K562 (cell line): Measurements from ENCODE around the gene OR6K3. TPM values are rescaled to one million over a fixed set of nuclear protein-coding genes. Genes with fewer than 3 reads are reported as not detected.

Experiments used
- ATAC-seq: fragments of 200-7000 bp; cut with Tn5 transposase; 3 replicates; pipeline ENCODE4 v1.9.1; 2020; ENCODE audit warnings: moderate library complexity
- BruUV-seq: library from RNA; stranded (reverse); fragments of 400-500 nt; replicated peaks from 2 replicates; lab custom pipeline; 2021; lab: Mats Ljungman, UMichigan
- CTCF ChIA-PET: fragments of 300-600 bp; formaldehyde crosslinking; extraction: SDS; loops from one replicate; lab custom pipeline; 2021; ENCODE audit warnings: low intra/inter-chr PET ratio; lab: Yijun Ruan, JAX
- POLR2A ChIA-PET: fragments of 300-600, 350-650 bp; sonication (Branson Sonifier 250); formaldehyde crosslinking; extraction: SDS; loops from one replicate; lab custom pipeline; 2021; ENCODE audit warnings: antibody characterized with exemption, inconsistent platforms; lab: Yijun Ruan, JAX
- DNase-seq, 4 experiments: peaks; one replicate each; pipeline versions ENCODE4 v3.0.0 to v3.0.0-alpha.2; 2011 to 2018; ENCODE audit warnings: low spot score in 3 of 4, mixed read lengths in 3 of 4; ENCODE audit errors: extremely low read depth in 1 of 4
- FAIRE-seq: peaks from 2 replicates; lab custom pipeline; 2011; peaks lifted over from hg19 to GRCh38; lab: Jason Lieb, UNC
- H2AFZ ChIP-seq: 2 replicates; pipeline ENCODE4 v1.6.0; 2011; ENCODE audit warnings: low read depth, low read length, control low read depth, inconsistent platforms
- H3K27ac ChIP-seq: fragments of 200-600 bp; 3 replicates; pipeline ENCODE4 v1.8.0; 2011; ENCODE audit warnings: low read depth, mild to moderate bottlenecking, control low read depth, inconsistent platforms, low read length, moderate library complexity, mixed read lengths; ENCODE audit errors: extremely low read depth
- H3K27me3 ChIP-seq, 2 experiments: fragments of 300-600 bp in 1 of 2; 2 replicates in 1 of 2; 3 replicates in 1 of 2; pipeline versions ENCODE4 v1.6.0 to v1.8.0; 2011; ENCODE audit warnings: inconsistent platforms in 2 of 2, low read length in 2 of 2, mild to moderate bottlenecking in 1 of 2, mixed read lengths in 1 of 2, moderate library complexity in 1 of 2; ENCODE audit not compliant: control insufficient read depth in 2 of 2, insufficient read depth in 2 of 2
- H3K36me3 ChIP-seq: fragments of 300-600 bp; 3 replicates; pipeline ENCODE4 v1.8.0; 2011; ENCODE audit warnings: mild to moderate bottlenecking, low read length, inconsistent platforms; ENCODE audit not compliant: control insufficient read depth, insufficient read depth
- H3K4me1 ChIP-seq, 2 experiments: fragments of 200-600 bp in 1 of 2; replicated peaks in 1 of 2; 2 replicates in 1 of 2; 3 replicates in 1 of 2; pipeline versions ENCODE4 v1.5.1 to v1.8.0; 2011; ENCODE audit warnings: inconsistent platforms in 2 of 2, low read length in 2 of 2, mild to moderate bottlenecking in 1 of 2, mixed read lengths in 1 of 2, moderate library complexity in 1 of 2; ENCODE audit not compliant: control insufficient read depth in 2 of 2, insufficient read depth in 2 of 2
- H3K4me2 ChIP-seq: 2 replicates; pipeline ENCODE4 v1.6.1; 2011; ENCODE audit warnings: low read length, control low read depth, inconsistent platforms, mixed read lengths; ENCODE audit not compliant: insufficient read depth
- H3K4me3 ChIP-seq: fragments of 200-600 bp; sonication (generic), shearing (Covaris generic); 2 replicates; pipeline ENCODE4 v1.5.1; 2016; ENCODE audit warnings: control low read depth, inconsistent platforms
- H3K79me2 ChIP-seq: fragments of 200-600 bp; 3 replicates; pipeline ENCODE4 v1.8.0; 2011; ENCODE audit warnings: low read length, inconsistent platforms; ENCODE audit not compliant: control insufficient read depth, insufficient read depth
- H3K9ac ChIP-seq, 2 experiments: 2 replicates each; pipeline versions ENCODE4 v1.6.0 to v1.6.1; 2011; ENCODE audit warnings: low read depth in 2 of 2, low read length in 2 of 2, control low read depth in 1 of 2, inconsistent platforms in 1 of 2, mild to moderate bottlenecking in 1 of 2, mixed read lengths in 1 of 2; ENCODE audit not compliant: insufficient read depth in 1 of 2
- H3K9me1 ChIP-seq: one replicate; pipeline ENCODE4 v1.6.0; 2011; ENCODE audit warnings: inconsistent platforms, mild to moderate bottlenecking, low read length, moderate library complexity; ENCODE audit not compliant: control insufficient read depth, insufficient read depth
- H3K9me3 ChIP-seq: replicated peaks from 2 replicates; pipeline ENCODE4 v1.5.1; 2011; ENCODE audit warnings: low read depth, low read length, inconsistent platforms; ENCODE audit not compliant: control insufficient read depth, insufficient read depth
- H4K20me1 ChIP-seq: replicated peaks from 2 replicates; pipeline ENCODE4 v1.6.1; 2011; ENCODE audit warnings: low read length, inconsistent platforms, mixed read lengths; ENCODE audit not compliant: control insufficient read depth, insufficient read depth
- CHD4 ChIP-seq: fragments of 200-600 bp; sonication (generic); IDR thresholded peaks from 3 replicates; pipeline ENCODE4 v1.6.1; 2012; ENCODE audit warnings: low read depth, mild to moderate bottlenecking, mixed read lengths, low read length, inconsistent platforms; ENCODE audit not compliant: insufficient read depth, insufficient replicate concordance, poor library complexity, severe bottlenecking
- KLF16 ChIP-seq: IDR thresholded peaks from 2 replicates; pipeline ENCODE4 v1.6.1; 2016; ENCODE audit warnings: antibody characterized with exemption
- ZNF124 ChIP-seq: sonication (generic); formaldehyde crosslinking; IDR thresholded peaks from 2 replicates; pipeline ENCODE4 v1.8.1; 2022; ENCODE audit warnings: missing genetic modification reagents
- WGBS: fragments of 100-300 bp; shearing (Covaris generic); methylation state at CpG from one replicate; pipeline ENCODE4 v1.1.6; 2016; ENCODE audit warnings: low coverage, mixed read lengths; ENCODE audit not compliant: insufficient coverage; ENCODE audit errors: missing lambda C conversion rate; 5-methylcytosine and 5-hydroxymethylcytosine counted together
- in situ Hi-C: fragments of 300-500 bp; cut with MboI; formaldehyde crosslinking; loops from 4 replicates; pipeline ENCODE4 v1.15.0; 2018; ENCODE audit warnings: inconsistent platforms, mixed read lengths
- intact Hi-C: fragments of 100-400 bp; cut with micrococcal nuclease; formaldehyde crosslinking; loops from 2 replicates; pipeline ENCODE4 v1.14.2; 2022
- polyA plus RNA-seq, 8 experiments: library from polyadenylated mRNA; depleted of rRNA in 4 of 8; stranded (reverse) in 5 of 8; unstranded in 3 of 8; fragments of >200 nt; fragmentation: Nextera tagmentation in 2 of 8; fragmentation: Illumina TruSeq in 1 of 8; extraction: Ambion mirVana in 2 of 8; extraction: Trizol in 1 of 8; gene quantifications; 2 replicates each; pipeline versions ENCODE4 v1.2.1 to v1.2.3, GENCODE V29; 2011 to 2014; ENCODE audit warnings: inconsistent platforms in 1 of 8, missing spikeins in 1 of 8
- total RNA-seq, 7 experiments: library from RNA; depleted of rRNA in 6 of 7; stranded (reverse); fragments of >200 nt in 6 of 7; fragmentation: Illumina TruSeq in 2 of 7; extraction: Trizol in 2 of 7; gene quantifications; 2 replicates each; pipeline versions ENCODE4 v1.2.1 to v1.2.3, GENCODE V29; 2011 to 2021; ENCODE audit warnings: low replicate concordance in 1 of 7
- TF ChIP-seq, protein P1 (sequence below): fragments of 250-450 bp; sonication (Bioruptor Pico); IDR thresholded peaks from 2 replicates; pipeline ENCODE4 v1.5.0; 2021; ENCODE audit warnings: mild to moderate bottlenecking, moderate library complexity
- TF ChIP-seq, protein P2 (sequence below): fragments of 200-800 bp; sonication (Bioruptor generic); IDR thresholded peaks from 2 replicates; pipeline ENCODE4 v1.6.1; 2017; ENCODE audit warnings: missing genetic modification characterization, missing compliant biosample characterization
- TF ChIP-seq, protein P3 (sequence below): sonication (generic); formaldehyde crosslinking; IDR thresholded peaks from 2 replicates; pipeline ENCODE4 v1.5.0; 2020; ENCODE audit warnings: missing genetic modification reagents

OR6K3 gene
- total and polyA plus RNA-seq, 9 of the 15 experiments (the other 6 are each of a cell fraction or from before 2014, with no cell fraction given) = not detected

DNA sequence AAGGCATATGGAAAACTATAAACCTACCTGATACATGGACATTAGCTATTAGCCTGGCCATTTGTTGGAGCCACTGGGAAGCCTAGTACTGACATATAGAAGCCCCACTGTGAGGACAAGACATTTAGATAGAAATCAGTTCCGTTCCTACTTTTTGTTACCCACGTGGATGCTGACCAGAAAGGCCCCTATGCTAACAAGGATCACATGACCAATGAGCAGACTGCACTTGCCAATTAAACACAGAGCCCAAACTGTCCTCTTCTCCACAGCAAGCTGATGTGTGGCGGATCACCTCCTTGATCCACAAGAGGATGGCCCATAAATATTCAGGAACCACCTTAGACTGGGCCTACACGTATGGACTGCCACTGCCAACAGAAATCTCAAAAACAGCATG, 11.2 kb upstream of the OR6K3 start (continued):
- TF ChIP-seq, protein P1, sequence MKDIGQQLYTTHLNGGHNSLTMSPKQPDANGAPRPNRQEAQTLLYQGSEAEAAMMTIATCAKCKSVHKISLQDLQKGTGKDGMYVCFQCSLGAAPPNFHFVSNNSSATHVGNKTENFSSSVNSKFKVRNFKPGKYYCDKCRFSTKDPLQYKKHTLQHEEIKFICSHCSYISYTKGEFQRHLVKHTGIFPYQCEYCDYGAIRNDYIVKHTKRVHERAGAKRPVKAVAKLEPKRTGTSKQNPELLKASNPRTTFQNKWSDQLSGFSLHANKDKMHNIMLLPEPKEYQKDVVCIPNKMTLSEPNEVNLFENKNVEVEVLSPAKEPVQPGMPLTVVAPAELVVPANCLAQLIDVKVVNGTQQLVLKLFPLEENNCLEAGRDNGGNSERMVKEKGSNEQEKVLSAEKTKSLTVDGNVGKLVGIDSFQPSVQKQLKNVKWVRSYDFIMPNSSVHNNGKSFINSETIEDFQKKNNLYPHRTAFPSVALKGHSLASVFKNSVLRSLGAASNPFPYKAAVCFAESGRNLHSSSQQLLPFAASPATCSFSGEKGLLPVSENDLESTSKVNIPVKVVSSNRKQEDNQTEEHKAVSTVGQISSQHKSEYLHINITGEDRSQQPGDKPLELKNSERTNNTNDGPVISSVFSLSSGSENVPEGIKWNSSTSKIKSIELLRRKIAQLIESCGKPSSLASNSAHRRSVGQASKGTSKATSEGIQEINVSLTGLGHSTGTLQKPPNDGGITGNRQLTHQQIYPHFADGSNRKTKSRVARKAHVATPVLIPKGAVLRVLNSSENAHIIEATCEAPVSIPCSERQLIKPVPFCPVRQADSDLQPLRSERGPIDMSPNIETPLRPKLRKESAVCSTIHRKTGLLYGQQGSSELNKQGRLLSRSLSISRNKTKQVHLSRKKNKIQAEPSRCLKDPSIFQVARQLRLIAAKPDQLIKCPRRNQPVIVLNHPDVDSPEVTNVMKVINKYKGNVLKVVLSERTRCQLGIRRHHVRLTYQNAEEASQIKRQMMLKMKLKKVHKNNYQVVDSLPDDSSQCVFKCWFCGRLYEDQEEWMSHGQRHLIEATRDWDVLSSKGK = no peak
- TF ChIP-seq KLF16 (no peak), ZNF124 (CRISPR knock-in tag) (no peak)
- TF ChIP-seq, all 486 proteins: peak for 9

DNA sequence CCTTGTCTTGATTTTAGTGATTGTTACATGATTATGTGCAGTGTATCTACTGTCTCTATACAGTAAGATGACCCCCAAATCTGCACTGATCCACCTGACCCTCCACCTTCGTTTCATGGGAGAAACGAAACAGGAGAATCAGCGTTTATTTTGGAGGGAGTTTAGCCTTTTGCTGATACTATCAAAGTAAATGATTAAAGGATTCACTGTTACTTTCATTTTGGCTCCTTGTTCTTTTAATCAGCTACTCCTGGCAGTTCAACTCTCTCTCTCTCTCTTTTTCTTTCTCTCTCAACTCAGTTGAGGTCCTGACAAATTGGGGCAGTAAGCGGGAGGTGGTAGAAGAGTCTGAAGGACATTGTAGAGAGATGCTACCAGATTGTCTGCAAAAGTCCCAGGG, 9.9 kb upstream of the OR6K3 start:
- FAIRE-seq = no peak

More for the DNA sequence above, 9.9 kb upstream of the OR6K3 start:
- H2AFZ ChIP-seq = peak overlapping the region; percentile 42
- POLR2A ChIA-PET = interaction anchor here (0.5 to 1.5 kb wide), 3 partner anchors 9 to 228 kb away, joined by 3 to 6 read pairs (median 4); partner anchors contain the start of gene OR6K3
- in situ Hi-C loops (no loop called here), intact Hi-C loops (no loop called here)
- DNase-seq (no peak), ATAC-seq (no peak)
- no peak for TF ChIP-seq CHD4
- TF ChIP-seq, protein P2, sequence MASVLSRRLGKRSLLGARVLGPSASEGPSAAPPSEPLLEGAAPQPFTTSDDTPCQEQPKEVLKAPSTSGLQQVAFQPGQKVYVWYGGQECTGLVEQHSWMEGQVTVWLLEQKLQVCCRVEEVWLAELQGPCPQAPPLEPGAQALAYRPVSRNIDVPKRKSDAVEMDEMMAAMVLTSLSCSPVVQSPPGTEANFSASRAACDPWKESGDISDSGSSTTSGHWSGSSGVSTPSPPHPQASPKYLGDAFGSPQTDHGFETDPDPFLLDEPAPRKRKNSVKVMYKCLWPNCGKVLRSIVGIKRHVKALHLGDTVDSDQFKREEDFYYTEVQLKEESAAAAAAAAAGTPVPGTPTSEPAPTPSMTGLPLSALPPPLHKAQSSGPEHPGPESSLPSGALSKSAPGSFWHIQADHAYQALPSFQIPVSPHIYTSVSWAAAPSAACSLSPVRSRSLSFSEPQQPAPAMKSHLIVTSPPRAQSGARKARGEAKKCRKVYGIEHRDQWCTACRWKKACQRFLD (CRISPR knock-in tag) = no peak
- TF ChIP-seq, protein P3, sequence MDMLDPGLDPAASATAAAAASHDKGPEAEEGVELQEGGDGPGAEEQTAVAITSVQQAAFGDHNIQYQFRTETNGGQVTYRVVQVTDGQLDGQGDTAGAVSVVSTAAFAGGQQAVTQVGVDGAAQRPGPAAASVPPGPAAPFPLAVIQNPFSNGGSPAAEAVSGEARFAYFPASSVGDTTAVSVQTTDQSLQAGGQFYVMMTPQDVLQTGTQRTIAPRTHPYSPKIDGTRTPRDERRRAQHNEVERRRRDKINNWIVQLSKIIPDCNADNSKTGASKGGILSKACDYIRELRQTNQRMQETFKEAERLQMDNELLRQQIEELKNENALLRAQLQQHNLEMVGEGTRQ = no peak
- no peaks in the 10 kb centered on the region for H3K9me3 ChIP-seq
- peaks cover 3 to 39% of the 10 kb centered on the region in 2 experiments; a peak in 3 of 5 replicates for H3K4me1 ChIP-seq
- BruUV-seq = no TSS peak
- CTCF ChIA-PET = no interaction called here
- no peaks in the 10 kb centered on the region for H3K79me2 ChIP-seq
- no peak overlapping the region for H3K27ac ChIP-seq
- no peaks in the 10 kb centered on the region for H3K9me1 ChIP-seq
- peak overlapping the region; percentile 36 for H3K4me2 ChIP-seq
- H3K4me3 ChIP-seq = no peak overlapping the region
- H3K36me3 ChIP-seq = no peaks in the 10 kb centered on the region
- no peaks in the 10 kb centered on the region for H3K27me3 ChIP-seq
- 31% methylated on average over 3 of the region's 4 CpGs for WGBS
- no peaks in the 10 kb centered on the region for H4K20me1 ChIP-seq
- no peak overlapping the region for H3K9ac ChIP-seq
